MM.1S (cell line): ENCODE data around the gene RPL7A.

ENCODE experiments used
- DNase-seq: peaks from one replicate; pipeline ENCODE4 v3.0.0-alpha.2; 2015
- H2AFZ ChIP-seq: fragments of 300-600 bp; sonication (generic); 2 replicates; pipeline ENCODE4 v1.6.0; 2016; ENCODE audit warnings: antibody characterized with exemption, low read length
- H3F3A ChIP-seq: fragments of 300-600 bp; sonication (generic); 2 replicates; pipeline ENCODE4 v1.6.1; 2016; ENCODE audit warnings: mild to moderate bottlenecking, antibody characterized with exemption, low read length, moderate library complexity, mixed read lengths; ENCODE audit not compliant: insufficient read depth
- H3K27ac ChIP-seq: fragments of 300-600 bp; sonication (generic); 2 replicates; pipeline ENCODE4 v1.5.1; 2016; ENCODE audit warnings: mild to moderate bottlenecking, low read length
- H3K27me3 ChIP-seq: fragments of 300-600 bp; sonication (generic); replicated peaks from 2 replicates; pipeline ENCODE4 v1.6.0; 2016; ENCODE audit warnings: low read length; ENCODE audit not compliant: insufficient read depth
- H3K36me3 ChIP-seq: fragments of 300-600 bp; sonication (generic); replicated peaks from 2 replicates; pipeline ENCODE4 v1.6.1; 2016; ENCODE audit warnings: mild to moderate bottlenecking, low read length, mixed read lengths; ENCODE audit not compliant: insufficient read depth
- H3K4me1 ChIP-seq: fragments of 300-600 bp; sonication (generic); 2 replicates; pipeline ENCODE4 v1.6.1; 2016; ENCODE audit warnings: low read length, mixed read lengths
- H3K4me2 ChIP-seq: fragments of 300-600 bp; sonication (generic); 2 replicates; pipeline ENCODE4 v1.6.0; 2016; ENCODE audit warnings: low read depth, low read length
- H3K4me3 ChIP-seq: fragments of 300-600 bp; sonication (generic); 2 replicates; pipeline ENCODE4 v1.5.1; 2016; ENCODE audit warnings: low read length, mixed read lengths
- H3K79me2 ChIP-seq: fragments of 300-600 bp; sonication (generic); 2 replicates; pipeline ENCODE4 v1.6.1; 2016; ENCODE audit warnings: mixed run types, low read length, mixed read lengths
- H3K9ac ChIP-seq: fragments of 300-600 bp; sonication (generic); 2 replicates; pipeline ENCODE4 v1.6.1; 2016; ENCODE audit warnings: low read length, mixed read lengths
- H3K9me2 ChIP-seq: fragments of 300-600 bp; sonication (generic); replicated peaks from 2 replicates; pipeline ENCODE4 v1.6.1; 2016; ENCODE audit warnings: mild to moderate bottlenecking, low read length, mixed read lengths; ENCODE audit not compliant: insufficient read depth
- H3K9me3 ChIP-seq: fragments of 300-600 bp; sonication (generic); replicated peaks from 2 replicates; pipeline ENCODE4 v1.6.1; 2016; ENCODE audit warnings: mild to moderate bottlenecking, low read length, mixed read lengths; ENCODE audit not compliant: insufficient read depth
- H4K20me1 ChIP-seq: fragments of 300-600 bp; sonication (generic); 2 replicates; pipeline ENCODE4 v1.6.1; 2016; ENCODE audit warnings: mild to moderate bottlenecking, low read length, moderate library complexity, mixed read lengths; ENCODE audit not compliant: insufficient read depth
- CTCF ChIP-seq: fragments of 300-600 bp; sonication (generic); IDR thresholded peaks from 2 replicates; pipeline ENCODE4 v1.5.1; 2016; ENCODE audit warnings: antibody characterized with exemption, low read length, mixed read lengths
- EZH2 ChIP-seq: fragments of 300-600 bp; sonication (generic); optimal IDR thresholded peaks from 2 replicates; pipeline ENCODE3; 2017; ENCODE audit warnings: low read depth, mild to moderate bottlenecking, antibody characterized with exemption, low read length, mixed read lengths
- EZH2phosphoT487 ChIP-seq: fragments of 300-600 bp; sonication (generic); IDR thresholded peaks from 2 replicates; pipeline ENCODE4 v1.6.1; 2018; ENCODE audit warnings: antibody characterized with exemption, low read length

Gene RPL7A

GRCh38 chr9:133344071-133344470 is 3.9 kb upstream of the RPL7A start:
- Histone ChIP-seq H3K36me3 (no peaks in the 10 kb centered on the region), H3K9me3 (no peaks in the 10 kb centered on the region), H4K20me1 (no peaks in the 10 kb centered on the region), H3K4me3 (no peak overlapping the region), H3K27ac (no peak overlapping the region), H3K4me2 (no peak overlapping the region), H3F3A (peaks cover 11% of the 10 kb centered on the region), H3K9me2 (no peaks in the 10 kb centered on the region), H3K4me1 (0 out of 2 replicates have a peak, but pooled peaks cover 8% of the 10 kb centered on the region), H2AFZ (no peak overlapping the region), H3K79me2 (peaks cover 39% of the 10 kb centered on the region), H3K9ac (no peak overlapping the region), H3K27me3 (no peaks in the 10 kb centered on the region)
- TF ChIP-seq EZH2 (no peak), EZH2phosphoT487 (no peak), CTCF (no peak)
- DNase-seq, result no peak

DNA sequence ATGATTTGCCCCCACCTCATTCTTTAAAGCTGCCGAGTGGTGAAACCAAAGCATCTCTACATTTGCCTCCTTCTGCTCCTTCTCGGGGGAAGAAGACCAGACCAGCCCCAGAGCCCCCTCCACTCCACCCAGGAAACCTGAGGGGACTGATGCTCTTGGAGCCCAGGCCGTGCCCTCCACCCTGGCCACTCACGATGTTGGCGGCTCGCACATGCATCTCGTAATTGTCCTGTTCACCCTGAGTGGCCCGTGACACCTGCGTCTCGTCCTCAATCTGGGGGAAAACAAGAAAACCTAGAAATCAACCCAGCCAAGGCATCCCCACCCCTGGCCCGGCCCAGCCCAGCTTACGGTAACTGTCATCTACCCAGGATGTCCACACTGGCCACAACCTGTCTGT is 3.0 kb upstream of the RPL7A start:
- Histone ChIP-seq H3K9me2 (no peaks in the 10 kb centered on the region), H3K9ac (no peak overlapping the region), H3K79me2 (peaks cover 48% of the 10 kb centered on the region), H3K4me2 (no peak overlapping the region), H3K27me3 (no peaks in the 10 kb centered on the region), H3K9me3 (no peaks in the 10 kb centered on the region), H3F3A (peaks cover 20% of the 10 kb centered on the region), H3K4me1 (peaks cover 17% of the 10 kb centered on the region; the same call in 1 of the 2 replicates), H4K20me1 (no peaks in the 10 kb centered on the region; the same call in 1 of the 2 replicates), H2AFZ (no peak overlapping the region), H3K27ac (no peak overlapping the region), H3K4me3 (no peak overlapping the region), H3K36me3 (peaks cover 6% of the 10 kb centered on the region; the same call in 1 of the 2 replicates)
- no peak for DNase-seq
- TF ChIP-seq EZH2, result no peak
- TF ChIP-seq CTCF, result no peak
- no peak for TF ChIP-seq EZH2phosphoT487

GRCh38 chr9:133345596-133345995 is 2.4 kb upstream of the RPL7A start:
- Histone ChIP-seq H3K9ac (no peak overlapping the region), H3F3A (peaks cover 26% of the 10 kb centered on the region), H3K9me2 (no peaks in the 10 kb centered on the region), H3K36me3 (peaks cover 12% of the 10 kb centered on the region), H3K4me2 (no peak overlapping the region), H3K4me1 (peaks cover 17% of the 10 kb centered on the region; the same call in 1 of the 2 replicates), H3K9me3 (no peaks in the 10 kb centered on the region), H3K79me2 (peaks cover 54% of the 10 kb centered on the region), H2AFZ (no peak overlapping the region), H4K20me1 (peaks cover 4% of the 10 kb centered on the region; the same call in 1 of the 2 replicates), H3K4me3 (no peak overlapping the region), H3K27ac (no peak overlapping the region), H3K27me3 (no peaks in the 10 kb centered on the region)
- DNase-seq, result no peak
- TF ChIP-seq EZH2, result no peak
- TF ChIP-seq CTCF, result no peak
- TF ChIP-seq EZH2phosphoT487, result no peak
